ENCODE data around the gene CXCR6. TPM values are rescaled to one million over a fixed set of nuclear protein-coding genes. Genes with fewer than 3 reads are reported as not detected.

The CXCR6 gene
- total and polyA plus RNA-seq, 12 donors, result 0.17 to 1.2 (median 0.35) TPM; not detected in 4

DNA sequence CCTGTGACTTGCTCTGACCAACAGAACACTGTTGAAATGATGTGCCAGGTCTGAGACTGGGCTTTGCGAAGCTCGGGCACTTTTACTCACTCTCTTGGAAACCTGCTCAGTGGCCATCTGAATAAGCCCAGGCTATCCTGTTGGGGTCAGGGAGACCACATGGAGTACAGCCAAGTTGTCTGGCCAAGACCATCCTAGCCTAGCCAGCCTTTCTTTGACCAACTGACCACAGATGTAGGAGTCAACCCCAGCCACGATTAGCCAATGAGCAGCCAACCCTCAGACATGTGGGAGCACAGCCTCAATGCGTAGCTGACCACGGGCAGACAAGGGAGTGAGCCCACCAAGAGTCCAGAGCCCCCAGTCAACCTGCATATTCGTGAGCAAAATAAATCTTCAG is 30.8 kb upstream of the CXCR6 start:
- DNase-seq, result no peak
- TF ChIP-seq CTCF (IDR thresholded peaks at IDR 0.05), result no peak
- H3K36me3 ChIP-seq, result peaks cover 0 to 4% (median 0%) of the 10 kb centered on the region in 9 donors
- H3K4me3 ChIP-seq, result no peak overlapping the region
- no peak overlapping the region for H3K27ac ChIP-seq
- ATAC-seq, result no peak
- no peaks in the 10 kb centered on the region for H3K9me3 ChIP-seq
- no peaks in the 10 kb centered on the region for H3K27me3 ChIP-seq
- intact Hi-C loops (cut with DNase I), result no loop called here
- H3K4me1 ChIP-seq, result peaks cover 0 to 26% (median 0%) of the 10 kb centered on the region in 9 donors
- WGBS, 2 donors, result 89 to 91% methylated on average over 6 of the region's 6 CpGs

DNA sequence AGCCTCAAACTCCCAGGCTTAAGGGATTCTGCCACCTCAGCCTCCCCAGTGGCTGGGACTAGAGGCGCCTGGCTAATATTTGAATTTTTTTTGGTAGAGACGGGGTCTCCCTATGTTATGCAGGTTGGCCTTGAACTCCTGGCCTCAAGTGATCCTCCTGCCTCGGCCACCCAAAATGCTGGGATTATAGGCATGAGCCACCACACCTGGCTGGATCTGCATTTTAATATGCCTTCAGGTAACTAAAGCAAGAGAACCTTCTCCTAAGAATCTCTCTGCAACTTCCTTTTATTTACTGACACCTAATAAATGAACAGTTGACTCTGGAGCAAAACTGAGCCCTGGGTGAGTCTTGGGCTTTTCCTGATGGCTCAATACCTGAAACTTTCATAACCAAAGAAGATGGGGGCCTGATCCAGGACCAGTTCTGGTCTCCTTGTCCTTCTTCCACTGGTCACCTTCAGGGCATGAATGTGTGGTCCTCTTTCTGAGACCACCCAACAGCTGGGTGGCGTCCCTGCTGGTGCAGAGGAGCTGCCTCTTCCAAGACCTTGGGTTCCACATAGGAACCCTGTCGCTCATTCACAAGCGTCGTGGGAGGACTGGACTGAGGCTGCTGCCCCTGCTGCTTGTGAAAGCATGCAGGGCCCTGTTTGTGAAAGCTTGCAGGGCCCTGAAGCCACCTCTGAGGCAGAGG is 28.8 kb upstream of the CXCR6 start:
- Histone ChIP-seq H3K27me3 (no peaks in the 10 kb centered on the region), H3K36me3 (peaks cover 0 to 23% (median 0%) of the 10 kb centered on the region in 9 donors), H3K4me3 (no peak overlapping the region), H3K9me3 (no peaks in the 10 kb centered on the region), H3K4me1 (peaks cover 0 to 13% (median 0%) of the 10 kb centered on the region in 9 donors), H3K27ac (no peak overlapping the region)
- intact Hi-C loops (cut with DNase I), result no loop called here
- 95 to 97% methylated on average over 7 of the region's 7 CpGs for WGBS, 2 donors
- no peak for TF ChIP-seq CTCF (IDR thresholded peaks at IDR 0.05)
- no peak for ATAC-seq
- DNase-seq, result no peak

GRCh38 chr3:45915059-45915439 is 28.2 kb upstream of the CXCR6 start:
- ATAC-seq (no peak), DNase-seq (no peak)
- peaks cover 0 to 13% (median 0%) of the 10 kb centered on the region in 9 donors for H3K4me1 ChIP-seq
- TF ChIP-seq CTCF (IDR thresholded peaks at IDR 0.05), result no peak
- no peaks in the 10 kb centered on the region for H3K9me3 ChIP-seq
- 88 to 90% methylated on average over 9 of the region's 9 CpGs for WGBS, 2 donors
- no peak overlapping the region for H3K4me3 ChIP-seq
- no peaks in the 10 kb centered on the region for H3K27me3 ChIP-seq
- intact Hi-C loops (cut with DNase I), result no loop called here
- H3K27ac ChIP-seq, result no peak overlapping the region
- peaks cover 0 to 28% (median 3%) of the 10 kb centered on the region in 9 donors for H3K36me3 ChIP-seq

- no peaks in the 10 kb centered on the region for H3K27me3 ChIP-seq
- no peaks in the 10 kb centered on the region for H3K9me3 ChIP-seq
- TF ChIP-seq CTCF (IDR thresholded peaks at IDR 0.05), result no peak
- H3K27ac ChIP-seq, result no peak overlapping the region
- intact Hi-C loops (cut with DNase I), result no loop called here
- peaks cover 0 to 13% (median 0%) of the 10 kb centered on the region in 9 donors for H3K4me1 ChIP-seq
- DNase-seq, result no peak
- H3K4me3 ChIP-seq, result no peak overlapping the region
- peak in 5 of 8 donors; percentile 17 to 43 (median 33) for ATAC-seq
- H3K36me3 ChIP-seq, result peaks cover 0 to 35% (median 7%) of the 10 kb centered on the region in 9 donors
- 58 to 61% methylated on average over 13 of the region's 13 CpGs for WGBS, 2 donors
Observed at GRCh38 chr3:45915518-45916231, 27.6 kb upstream of the CXCR6 start.

Measured in heart right ventricle (tissue), 16 donors.